Breast epithelium (tissue), 3 donors: ENCODE measurements around the gene FEM1B.

Experiments used
- POLR2A ChIP-seq: fragments of 450-650 bp; IDR thresholded peaks from one replicate; pipeline ENCODE4 v1.6.1; 2016; ENCODE audit warnings: antibody characterized with exemption, mild to moderate bottlenecking, moderate library complexity
- POLR2AphosphoS5 ChIP-seq, 3 donors: sonication (generic); formaldehyde crosslinking; IDR thresholded peaks; one replicate each; pipeline ENCODE4 v1.6.1; 2017; ENCODE audit warnings: antibody characterized with exemption in 3 of 3

DNA sequence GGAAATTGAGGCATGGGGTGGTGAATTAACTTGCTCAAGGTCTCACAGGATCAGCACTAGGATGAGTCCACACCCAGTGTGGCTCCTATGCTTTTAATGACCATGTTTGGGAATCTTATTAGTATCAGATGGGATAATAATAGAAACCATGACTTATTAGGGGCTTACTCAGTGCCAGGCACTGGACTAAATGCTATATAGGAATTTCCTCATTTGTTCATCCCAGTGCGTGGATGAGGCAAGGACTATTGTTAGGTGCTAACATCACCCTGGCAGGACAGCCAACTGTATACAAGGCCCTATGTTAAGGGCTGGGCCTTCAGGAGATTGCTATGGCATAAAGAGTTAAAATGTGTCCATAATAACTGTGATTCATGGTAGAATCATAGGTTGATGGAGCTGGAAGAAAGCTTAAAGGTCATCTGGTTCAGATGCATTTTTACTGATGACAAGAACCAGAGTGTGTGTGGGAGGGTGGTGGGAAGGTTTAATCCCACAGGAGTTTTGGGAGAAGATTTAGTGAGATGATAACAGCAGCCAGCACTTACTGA, 4.7 kb upstream of the FEM1B start:
- TF ChIP-seq POLR2AphosphoS5 (IDR thresholded peaks at IDR 0.05) (no peak), POLR2A (no peak)
